HEK293T (cell line): ENCODE data around the gene ANTXR1.

Source experiments
- ARNT ChIP-seq: fragments of 450-650 bp; IDR thresholded peaks from 2 replicates; pipeline ENCODE4 v1.6.1; 2017; ENCODE audit warnings: mild to moderate bottlenecking
- BHLHE40 ChIP-seq: fragments of 450-650 bp; IDR thresholded peaks from 2 replicates; pipeline ENCODE4 v1.6.1; 2016; ENCODE audit warnings: mild to moderate bottlenecking, moderate library complexity, borderline replicate concordance
- CTBP1 ChIP-seq: fragments of 450-650 bp; IDR thresholded peaks from 2 replicates; pipeline ENCODE4 v1.6.1; 2016; ENCODE audit warnings: borderline replicate concordance
- ELF4 ChIP-seq: fragments of 450-650 bp; IDR thresholded peaks from 2 replicates; pipeline ENCODE4 v1.6.1; 2017; ENCODE audit warnings: antibody characterized with exemption
- FOXA1 ChIP-seq: fragments of 450-650 bp; IDR thresholded peaks from 2 replicates; pipeline ENCODE4 v1.6.1; 2016; ENCODE audit warnings: mild to moderate bottlenecking
- FOXK2 ChIP-seq: fragments of 450-650 bp; IDR thresholded peaks from 2 replicates; pipeline ENCODE4 v1.6.1; 2016; ENCODE audit warnings: mild to moderate bottlenecking
- FOXM1 ChIP-seq: fragments of 450-650 bp; IDR thresholded peaks from 2 replicates; pipeline ENCODE4 v1.6.1; 2017; ENCODE audit warnings: mild to moderate bottlenecking, borderline replicate concordance
- HDGF ChIP-seq: fragments of 450-650 bp; IDR thresholded peaks from 2 replicates; pipeline ENCODE4 v1.6.1; 2017; ENCODE audit warnings: antibody characterized with exemption, borderline replicate concordance
- LEF1 ChIP-seq: fragments of 450-650 bp; IDR thresholded peaks from 2 replicates; pipeline ENCODE4 v1.6.1; 2017; ENCODE audit warnings: mild to moderate bottlenecking, borderline replicate concordance
- NFRKB ChIP-seq: fragments of 450-650 bp; IDR thresholded peaks from 2 replicates; pipeline ENCODE4 v1.6.1; 2016; ENCODE audit warnings: mild to moderate bottlenecking, moderate library complexity
- PKNOX1 ChIP-seq: fragments of 450-650 bp; IDR thresholded peaks from 2 replicates; pipeline ENCODE4 v1.6.1; 2016
- SP1 ChIP-seq: fragments of 450-650 bp; IDR thresholded peaks from 2 replicates; pipeline ENCODE4 v1.6.1; 2017
- SUZ12 ChIP-seq: fragments of 450-650 bp; IDR thresholded peaks from 2 replicates; pipeline ENCODE4 v1.6.1; 2016; ENCODE audit warnings: mild to moderate bottlenecking
- TARDBP ChIP-seq: fragments of 450-650 bp; IDR thresholded peaks from 2 replicates; pipeline ENCODE4 v1.6.1; 2016

- no peak for TF ChIP-seq BHLHE40
- TF ChIP-seq SP1 = no peak
- no peak for TF ChIP-seq CTBP1
- TF ChIP-seq NFRKB = no peak
- no peak for TF ChIP-seq HDGF
- no peak for TF ChIP-seq TARDBP
- TF ChIP-seq ARNT = no peak
- no peak for TF ChIP-seq SUZ12
- TF ChIP-seq ELF4 = no peak
- TF ChIP-seq PKNOX1 = no peak
- no peak for TF ChIP-seq FOXM1
- no peak for TF ChIP-seq FOXK2
- TF ChIP-seq FOXA1 = no peak
- no peak for TF ChIP-seq LEF1
Measured at GRCh38 chr2:68974946-68975665, 37.9 kb upstream of the ANTXR1 start.
